DMS79 (cell line): ENCODE measurements around the gene GSTM1.

Experiments used
- DNase-seq: peaks from one replicate; lab custom pipeline; 2025; lab: John Stamatoyannopoulos, UW

Gene GSTM1

GRCh38 chr1:109687641-109688499 is at the start of gene GSTM1:
TSS of gene GSTM1 (plus strand) at chr1:109687817. CDS start at chr1:109687874, 57 bp downstream.
- peak; percentile 40 for DNase-seq

DNA sequence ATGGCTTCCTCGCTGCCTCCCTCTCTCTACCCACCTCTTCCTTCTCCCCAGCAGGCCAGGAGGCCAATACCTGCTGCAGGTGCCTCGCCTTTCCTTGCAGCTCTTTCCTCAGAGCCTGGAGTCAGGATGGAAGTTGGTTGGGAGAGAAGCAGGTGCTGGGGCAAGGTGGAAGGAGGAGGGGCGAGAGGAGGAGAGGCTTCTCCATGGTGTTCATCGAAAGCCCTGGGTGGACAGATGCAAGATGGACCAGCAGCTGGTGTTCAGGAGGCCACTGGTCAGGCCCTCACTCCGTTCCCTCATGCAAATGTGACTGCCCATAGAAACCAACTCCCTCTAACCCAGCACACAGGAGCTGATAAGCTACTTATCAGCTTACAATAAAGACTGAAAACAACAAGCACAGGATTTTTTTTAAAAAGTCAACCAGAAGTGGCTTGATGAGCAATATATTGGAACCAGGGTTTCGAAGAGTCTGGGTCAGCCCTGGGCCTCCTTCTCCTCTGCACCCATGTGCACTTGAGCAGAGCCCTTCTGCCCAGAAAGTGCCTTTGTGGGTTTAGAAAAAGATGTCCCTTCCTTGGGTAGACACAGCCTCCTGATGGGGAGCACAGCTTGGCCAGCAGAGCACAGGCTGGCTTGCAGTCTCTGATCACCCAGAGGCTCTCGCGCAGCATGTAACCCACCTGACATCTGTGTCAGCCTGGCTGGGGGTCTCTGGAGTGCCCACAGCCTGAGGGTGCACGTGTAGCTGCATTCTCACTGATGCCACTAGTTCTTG is 48.4 kb upstream of the GSTM1 start:
- no peak for DNase-seq

GRCh38 chr1:109639841-109640184 is 47.8 kb upstream of the GSTM1 start:
- DNase-seq, result no peak

DNA sequence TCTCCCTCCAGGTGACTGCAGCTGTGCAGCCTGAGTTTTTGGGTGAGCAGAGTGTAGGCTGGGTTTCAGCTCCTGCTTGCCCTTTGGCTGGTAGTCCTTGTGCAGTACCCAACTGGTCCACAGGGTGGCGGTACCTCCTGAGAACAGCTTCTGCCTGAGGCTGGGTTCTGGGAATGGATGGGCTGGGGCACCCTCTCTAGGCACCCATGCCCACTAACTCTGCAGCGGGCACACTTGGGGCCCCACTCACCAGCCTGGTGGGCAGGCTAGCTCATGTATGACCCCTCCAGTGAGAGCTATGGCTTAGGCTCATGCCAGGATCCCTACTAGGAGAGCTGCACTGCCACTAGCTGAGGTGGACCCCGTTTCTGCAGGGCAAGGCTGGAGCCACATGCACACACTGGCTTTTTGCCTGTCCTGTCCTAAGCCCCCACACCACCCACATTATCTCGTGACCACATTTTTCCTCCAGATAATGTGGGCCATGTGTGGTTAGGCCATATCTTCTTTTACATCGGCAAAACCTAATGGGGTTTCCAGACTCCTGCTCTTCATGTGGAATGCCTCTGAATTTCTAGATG is 47.2 kb upstream of the GSTM1 start:
- no peak for DNase-seq

GRCh38 chr1:109641078-109641740 is 46.4 kb upstream of the GSTM1 start:
- no peak for DNase-seq

GRCh38 chr1:109641861-109642260 is 45.8 kb upstream of the GSTM1 start:
- no peak for DNase-seq

- no peak for DNase-seq
Observed at GRCh38 chr1:109642626-109643025, 45.0 kb upstream of the GSTM1 start.

DNA sequence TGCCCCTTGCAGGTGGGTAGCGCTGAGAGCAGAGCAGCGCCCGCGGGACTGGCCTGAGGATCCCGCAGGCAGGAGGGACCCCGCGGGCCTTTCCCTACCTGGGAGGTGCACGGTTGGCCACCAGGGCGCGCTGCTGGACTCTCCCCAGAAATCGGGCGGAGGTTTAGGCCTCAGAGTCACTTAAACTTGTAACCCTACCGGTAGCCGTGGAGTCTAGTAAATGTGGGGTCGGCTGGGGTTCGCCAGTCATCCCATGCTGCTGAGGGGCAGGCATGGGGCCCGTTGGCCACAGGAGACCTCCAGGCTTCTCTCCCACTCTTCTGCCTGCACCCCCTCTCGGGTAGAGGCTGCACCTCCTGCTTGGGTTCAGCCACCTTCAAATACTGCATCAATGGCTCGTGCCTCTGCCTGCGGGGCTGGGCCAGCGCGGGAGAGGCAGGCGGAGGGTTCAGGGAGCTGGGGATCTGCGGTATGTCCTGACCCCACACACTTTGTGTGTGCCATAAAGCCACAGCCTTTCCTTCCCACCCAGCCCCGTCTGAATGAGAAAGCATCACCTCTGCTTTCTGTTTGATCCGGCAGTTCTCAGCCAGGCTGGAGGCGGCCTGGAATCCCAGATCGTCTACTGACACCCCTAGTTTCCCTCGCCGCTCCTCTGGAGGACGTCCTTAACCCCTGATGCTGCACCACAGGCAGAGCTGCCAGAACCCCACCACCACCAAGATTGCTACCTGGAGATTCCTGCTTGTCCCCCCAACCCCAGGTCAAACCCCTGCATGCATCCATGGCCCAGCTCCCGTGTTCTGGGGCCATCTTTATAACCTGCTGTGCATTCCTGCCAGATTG is 44.0 kb upstream of the GSTM1 start:
- DNase-seq, result no peak

DNA sequence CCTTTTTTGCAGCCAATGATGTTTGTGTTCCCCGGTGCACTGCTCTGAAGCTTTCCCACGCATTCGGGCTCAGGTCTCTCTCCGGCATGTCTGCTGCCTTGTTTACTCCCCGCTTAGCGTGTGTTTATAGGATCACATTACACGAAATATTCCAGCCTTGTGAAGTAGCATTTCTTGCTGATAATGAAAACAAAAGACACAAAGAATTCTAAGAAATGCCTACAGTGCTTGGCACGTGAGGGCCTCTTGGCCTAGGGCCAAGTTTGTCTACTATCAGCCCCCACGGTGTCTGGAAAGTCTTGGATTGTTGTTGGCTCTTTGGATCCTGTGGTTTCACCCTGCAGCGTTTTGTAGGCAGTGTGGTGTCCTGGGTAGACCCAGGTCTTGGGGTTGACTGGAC is 42.9 kb upstream of the GSTM1 start:
- no peak for DNase-seq

GRCh38 chr1:109649491-109649914 is 38.1 kb upstream of the GSTM1 start:
- no peak for DNase-seq

DNA sequence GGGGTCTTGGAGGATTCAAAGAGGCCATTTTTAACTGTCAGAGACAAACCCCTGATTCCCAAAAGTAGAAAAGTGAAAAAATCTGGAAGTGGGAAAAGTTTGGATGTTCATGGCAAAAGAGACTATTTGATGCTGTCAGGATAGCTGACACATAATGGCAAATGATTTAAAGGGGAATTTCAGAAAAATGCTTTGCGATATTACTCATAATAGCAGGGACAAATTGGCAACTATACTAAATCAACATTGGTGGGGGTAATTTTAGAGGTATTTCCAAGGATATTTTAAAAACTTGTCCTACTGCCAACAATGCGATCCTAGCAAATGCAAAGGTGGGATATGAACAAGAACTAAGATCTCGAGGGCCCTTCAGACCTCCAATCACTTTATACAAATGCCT is 37.0 kb upstream of the GSTM1 start:
- DNase-seq, result no peak

- no peak for DNase-seq
Observed at GRCh38 chr1:109652402-109652801, 35.2 kb upstream of the GSTM1 start.

GRCh38 chr1:109653306-109653705 is 34.3 kb upstream of the GSTM1 start:
- no peak for DNase-seq

DNA sequence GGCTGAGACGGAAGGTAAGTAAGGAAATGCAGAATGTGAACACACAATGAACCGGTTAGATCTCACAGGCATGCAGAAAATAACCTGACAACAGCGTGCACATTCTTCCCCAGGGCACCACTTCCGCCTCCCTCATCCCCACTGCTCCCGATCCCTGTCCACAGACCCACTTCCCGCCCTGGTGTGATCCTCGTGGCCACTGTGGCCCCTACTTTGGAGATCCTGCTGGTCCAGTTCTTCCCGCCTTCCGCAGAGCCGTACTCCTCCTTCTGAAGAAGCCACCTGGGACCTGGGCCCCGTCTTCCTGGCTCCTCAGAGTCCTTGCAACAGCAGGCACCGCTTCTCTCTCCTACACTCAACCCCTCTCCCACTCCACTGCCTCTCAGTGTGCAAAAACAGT is 33.1 kb upstream of the GSTM1 start:
- no peak for DNase-seq

GRCh38 chr1:109655615-109656519 is 31.8 kb upstream of the GSTM1 start, which contains the start of gene GSTM4:
TSS of gene GSTM4 (plus strand) at chr1:109656099. CDS start at chr1:109656390, 291 bp downstream.
- DNase-seq, result peak; percentile 55

- no peak for DNase-seq
Observed at GRCh38 chr1:109657395-109657794, 30.2 kb upstream of the GSTM1 start.

GRCh38 chr1:109657970-109658369 is 29.6 kb upstream of the GSTM1 start:
- DNase-seq, result no peak

DNA sequence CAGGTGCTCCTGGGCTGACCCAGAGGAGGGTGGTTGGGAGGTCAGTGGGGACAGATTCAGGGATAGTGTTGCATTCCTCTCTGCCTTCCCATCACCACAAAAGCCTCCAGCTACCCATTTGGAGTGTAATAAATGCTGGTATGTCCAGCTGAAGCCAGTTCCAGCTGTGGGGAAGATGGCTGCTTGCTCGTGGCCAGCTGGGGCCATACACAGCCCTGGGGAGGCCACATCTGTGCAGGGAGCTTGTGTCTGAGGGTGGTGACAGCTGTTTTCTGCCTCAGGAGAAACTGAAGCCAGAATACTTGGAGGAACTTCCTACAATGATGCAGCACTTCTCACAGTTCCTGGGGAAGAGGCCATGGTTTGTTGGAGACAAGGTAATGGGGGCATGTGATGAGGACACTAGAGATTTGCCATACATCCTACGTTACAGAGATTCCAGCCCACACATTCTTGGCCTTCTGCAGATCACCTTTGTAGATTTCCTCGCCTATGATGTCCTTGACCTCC is 29.0 kb upstream of the GSTM1 start:
- no peak for DNase-seq

DNA sequence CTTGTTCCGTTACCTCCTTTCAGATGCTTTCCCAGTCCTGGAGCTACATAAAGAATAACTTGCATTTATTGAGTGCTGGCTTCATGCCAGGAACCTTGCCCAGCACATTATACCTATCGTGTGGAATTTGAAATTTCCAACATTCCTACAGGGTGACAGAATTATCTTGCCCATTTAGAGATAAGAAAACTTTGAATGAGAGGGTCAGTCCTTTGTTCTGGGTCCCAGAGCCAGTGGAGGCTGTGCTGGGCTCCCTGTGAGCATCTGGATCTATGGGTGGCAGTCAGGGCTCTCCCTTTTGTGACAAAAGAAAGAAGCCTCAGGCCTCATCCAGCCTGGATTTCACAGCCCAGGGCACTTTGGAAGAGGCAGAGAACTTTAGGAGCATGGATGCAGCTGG is 28.5 kb upstream of the GSTM1 start:
- no peak for DNase-seq
